GM19023 (cell line): Measurements from ENCODE around the gene SELENOT.

Source experiments
- ATAC-seq: cut with Tn5 transposase; IDR thresholded peaks from one replicate; pipeline ENCODE4 v1.9.1; 2021; ENCODE audit warnings: mild to moderate bottlenecking, moderate library complexity; ENCODE audit not compliant: unreplicated experiment

Gene SELENOT

GRCh38 chr3:150662410-150663200, 59.5 kb downstream of the SELENOT start:
- no peak for ATAC-seq

- ATAC-seq: no peak
These were observed 60.3 kb downstream of the SELENOT start for GRCh38 chr3:150663461-150663860.

DNA sequence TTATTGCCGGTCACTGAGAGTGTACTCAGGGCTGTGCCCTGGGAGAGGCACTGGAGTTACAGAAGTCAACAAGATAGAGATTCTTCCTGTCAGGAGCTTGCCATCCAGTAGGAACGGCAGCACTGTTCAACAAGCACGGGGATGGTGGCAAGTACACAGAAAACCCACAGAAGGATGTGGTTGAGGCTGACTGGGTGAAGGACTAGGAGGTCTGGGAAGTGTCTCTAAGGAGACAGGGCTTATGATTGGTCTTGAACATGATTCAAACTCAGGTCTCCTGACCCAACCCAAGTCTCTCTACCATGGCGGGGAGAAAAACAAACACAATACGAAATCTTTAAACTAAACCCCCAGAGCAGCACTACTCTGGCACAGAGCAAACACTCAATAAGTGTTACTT, 63.0 kb downstream of the SELENOT start:
- no peak for ATAC-seq

DNA sequence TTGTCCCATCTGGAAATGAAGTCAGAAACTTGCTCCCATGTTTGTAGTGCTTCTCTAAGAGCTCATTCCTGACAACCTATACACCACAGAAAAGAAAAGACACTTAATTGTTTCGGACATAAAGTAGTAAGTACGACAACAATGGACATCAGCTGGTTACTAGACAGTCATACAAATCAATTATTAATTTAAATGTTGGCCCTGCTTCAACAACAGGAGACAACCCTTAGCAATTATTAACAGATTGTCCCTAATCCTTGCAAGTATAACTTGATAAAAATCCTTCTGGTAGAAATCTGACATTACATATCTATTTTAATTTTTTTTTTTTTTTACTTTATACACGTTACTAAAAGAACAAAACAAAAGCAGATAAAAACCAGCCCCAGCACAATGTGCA, 70.8 kb downstream of the SELENOT start:
- ATAC-seq: no peak

GRCh38 chr3:150675587-150675986, 72.5 kb downstream of the SELENOT start:
- ATAC-seq: no peak
